Measurements from ENCODE around the gene FIBIN. TPM values are rescaled to one million over a fixed set of nuclear protein-coding genes. Genes with fewer than 3 reads are reported as not detected.
A peak's percentile ranks its signal among the peaks of the same experiment; 100 is the strongest.

The FIBIN gene
- total RNA-seq, 3 donors from 2014 or later: 0.84 to 21.3 (median 2.8) TPM

GRCh38 chr11:27008811-27009535, 15.1 kb downstream of the FIBIN start:
- ATAC-seq: no peak
- intact Hi-C loops (cut with DNase I, micrococcal nuclease): no loop called here

GRCh38 chr11:27011560-27012233, 17.8 kb downstream of the FIBIN start:
- Histone ChIP-seq H3K36me3 (ENCODE audit: low read depth) (no peaks in the 10 kb centered on the region), H3K4me1 (ENCODE audit: low read depth) (no peaks in the 10 kb centered on the region), H3K9me3 (no peaks in the 10 kb centered on the region), H3K4me3 (no peak overlapping the region)
- DNase-seq: no peak
- ATAC-seq: no peak
- intact Hi-C loops (cut with DNase I, micrococcal nuclease): no loop called here
- no peak for TF ChIP-seq CTCF (IDR thresholded peaks at IDR 0.05)

More at GRCh38 chr11:27008811-27009535, 15.1 kb downstream of the FIBIN start:
- H3K4me1 ChIP-seq (ENCODE audit: low read depth): no peaks in the 10 kb centered on the region
- no peak for TF ChIP-seq CTCF (IDR thresholded peaks at IDR 0.05)
- H3K9me3 ChIP-seq: no peaks in the 10 kb centered on the region
- no peak overlapping the region for H3K4me3 ChIP-seq
- no peak for DNase-seq
- H3K36me3 ChIP-seq (ENCODE audit: low read depth): no peaks in the 10 kb centered on the region

- ATAC-seq (peak; percentile 77), DNase-seq (peak in 1 of 3 donors; percentile 25)
- no peak for TF ChIP-seq CTCF (IDR thresholded peaks at IDR 0.05)
- Histone ChIP-seq H3K9me3 (no peaks in the 10 kb centered on the region), H3K4me3 (no peak overlapping the region), H3K36me3 (ENCODE audit: low read depth) (no peaks in the 10 kb centered on the region), H3K4me1 (ENCODE audit: low read depth) (no peaks in the 10 kb centered on the region)
- intact Hi-C loops (cut with DNase I, micrococcal nuclease): no loop called here
Observed at GRCh38 chr11:27012234-27012921, 18.5 kb downstream of the FIBIN start.

DNA sequence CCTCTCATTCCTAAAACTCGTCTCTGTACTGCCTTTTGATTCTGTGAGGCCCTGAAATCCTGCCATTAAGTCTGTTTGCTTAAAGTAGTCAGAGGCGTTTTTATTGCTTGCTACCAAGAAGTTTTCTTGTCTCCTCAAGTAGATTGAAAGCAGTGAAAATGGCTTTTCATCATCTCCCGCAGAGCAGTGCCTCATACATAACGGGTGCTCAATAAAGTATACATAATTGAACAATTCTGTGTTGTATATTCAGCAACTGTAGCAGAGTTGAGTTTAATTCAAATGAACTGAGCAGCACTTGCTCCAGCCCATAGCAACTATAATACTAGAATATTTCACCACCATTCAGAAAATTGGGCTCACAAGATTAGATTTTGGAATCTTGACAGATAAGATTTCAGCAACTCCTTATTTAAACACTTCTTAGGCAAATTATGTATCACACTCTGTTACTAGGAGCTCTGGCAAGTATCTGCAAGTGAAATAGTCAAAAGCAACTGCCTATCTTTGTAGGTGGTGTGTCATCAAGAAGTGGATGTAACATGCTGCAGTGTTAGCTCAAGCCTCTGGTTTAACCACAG, 20.0 kb downstream of the FIBIN start:
- ATAC-seq (no peak), DNase-seq (no peak)
- TF ChIP-seq CTCF (IDR thresholded peaks at IDR 0.05): no peak
- Histone ChIP-seq H3K9me3 (no peaks in the 10 kb centered on the region), H3K4me3 (no peak overlapping the region), H3K36me3 (ENCODE audit: low read depth) (no peaks in the 10 kb centered on the region), H3K4me1 (ENCODE audit: low read depth) (no peaks in the 10 kb centered on the region)
- intact Hi-C loops (cut with DNase I, micrococcal nuclease): no loop called here

DNA sequence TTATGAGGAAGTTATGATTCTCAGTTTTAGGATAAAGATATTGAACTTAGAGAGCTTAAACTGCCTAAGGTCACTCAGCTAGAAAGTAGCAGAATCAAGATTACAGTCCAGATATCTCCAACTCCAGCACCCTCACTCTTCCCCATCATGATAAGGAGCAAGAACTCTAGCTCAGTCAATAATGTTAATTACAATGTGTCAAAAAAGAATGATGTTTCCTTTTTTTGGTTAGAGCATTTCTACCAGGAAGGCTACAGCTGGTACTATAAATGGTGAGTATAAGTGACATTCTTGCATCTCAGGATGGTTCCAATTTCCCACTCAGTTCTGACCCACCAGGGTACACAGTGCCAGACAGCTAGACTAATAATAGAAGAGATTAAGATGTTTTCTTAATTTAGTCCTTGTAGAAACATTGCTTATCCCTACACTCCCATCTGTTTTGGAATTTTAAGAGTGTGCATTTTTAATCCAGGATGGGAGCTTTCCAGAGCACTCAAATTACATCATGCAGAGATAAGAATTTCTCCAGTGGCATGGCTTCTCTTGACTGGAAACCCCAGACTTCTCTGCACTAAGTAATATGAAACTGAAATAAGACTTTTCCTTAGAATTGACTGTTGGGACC, 25.1 kb downstream of the FIBIN start:
- DNase-seq (no peak), ATAC-seq (no peak)
- no peaks in the 10 kb centered on the region for H3K9me3 ChIP-seq
- TF ChIP-seq CTCF (IDR thresholded peaks at IDR 0.05): no peak
- no peaks in the 10 kb centered on the region for H3K36me3 ChIP-seq (ENCODE audit: low read depth)
- no peak overlapping the region for H3K4me3 ChIP-seq
- no peaks in the 10 kb centered on the region for H3K4me1 ChIP-seq (ENCODE audit: low read depth)
- intact Hi-C loops (cut with DNase I, micrococcal nuclease): no loop called here
